ENCODE results near the gene SPTA1.

GRCh38 chr1:158649052-158649451 is 37.5 kb downstream of the SPTA1 start:
- TF ChIP-seq CTCF (IDR thresholded peaks at IDR 0.05 in 2 of 3, conservative IDR thresholded peaks at IDR 0.05 in 1 of 3; ENCODE audit: borderline replicate concordance in 1 of 3, insufficient read depth in 1 of 3, low read depth in 2 of 3, low read length in 2 of 3): no peak
- no peak for TF ChIP-seq REST (IDR thresholded peaks at IDR 0.05; ENCODE audit: low read depth)
- no peak for TF ChIP-seq EZH2 (IDR thresholded peaks at IDR 0.05)
- TF ChIP-seq YY1 (IDR thresholded peaks at IDR 0.05; ENCODE audit: extremely low read depth, insufficient replicate concordance, low read depth, low read length): no peak
- no peak for TF ChIP-seq SP1 (IDR thresholded peaks at IDR 0.05; ENCODE audit: low read depth)
- TF ChIP-seq POLR2A (IDR thresholded peaks at IDR 0.05; ENCODE audit: borderline replicate concordance, extremely low read depth, insufficient read depth, insufficient read length): no peak
- no peak for TF ChIP-seq ZBTB33 (IDR thresholded peaks at IDR 0.05; ENCODE audit: extremely low read depth, insufficient replicate concordance, low read length)
- TF ChIP-seq ZNF274 (IDR thresholded peaks at IDR 0.05; ENCODE audit: low read depth, low read length): no peak
